Neural cell (in vitro differentiated cells): Measurements from ENCODE around the gene ELF1. TPM values are rescaled to one million over a fixed set of nuclear protein-coding genes. Genes with fewer than 3 reads are reported as not detected.

Source experiments
- H2AFZ ChIP-seq: fragments of 200-600, 300-800 bp; sonication (generic), shearing (Covaris generic); 2 replicates; pipeline ENCODE4 v1.6.0; 2014; ENCODE audit warnings: low read depth, mild to moderate bottlenecking, antibody characterized with exemption, low read length, moderate library complexity
- H3F3A ChIP-seq: fragments of 200-600 bp; shearing (Covaris generic); 2 replicates; pipeline ENCODE4 v1.6.1; 2016; ENCODE audit warnings: mild to moderate bottlenecking, moderate library complexity, mixed read lengths, antibody characterized with exemption, low read length; ENCODE audit not compliant: insufficient read depth, poor library complexity, severe bottlenecking
- H3K27ac ChIP-seq: fragments of 200-600, 300-800 bp; sonication (generic), shearing (Covaris generic); 2 replicates; pipeline ENCODE4 v1.5.1; 2014; ENCODE audit warnings: mild to moderate bottlenecking, low read length, moderate library complexity
- H3K27me3 ChIP-seq: fragments of 300-800, 200-600 bp; sonication (generic), shearing (Covaris generic); 2 replicates; pipeline ENCODE4 v1.6.0; 2014; ENCODE audit warnings: mild to moderate bottlenecking, low read depth, low read length, moderate library complexity; ENCODE audit not compliant: insufficient read depth
- H3K36me3 ChIP-seq: fragments of 300-800, 200-600 bp; sonication (generic), shearing (Covaris generic); 2 replicates; pipeline ENCODE4 v1.5.1; 2014; ENCODE audit warnings: mild to moderate bottlenecking, antibody characterized with exemption, low read length, moderate library complexity; ENCODE audit not compliant: insufficient read depth
- H3K4me2 ChIP-seq: fragments of 300-800, 200-600 bp; sonication (generic), shearing (Covaris generic); 2 replicates; pipeline ENCODE4 v1.6.0; 2014; ENCODE audit warnings: mild to moderate bottlenecking, low read length
- H3K4me3 ChIP-seq: fragments of 300-800, 200-600 bp; sonication (generic), shearing (Covaris generic); 2 replicates; pipeline ENCODE4 v1.5.1; 2014; ENCODE audit warnings: mild to moderate bottlenecking, low read length, moderate library complexity
- H3K79me2 ChIP-seq: fragments of 200-600 bp; shearing (Covaris generic); replicated peaks from 2 replicates; pipeline ENCODE4 v1.6.0; 2014; ENCODE audit warnings: mild to moderate bottlenecking, low read length, moderate library complexity; ENCODE audit not compliant: insufficient read depth
- H3K9ac ChIP-seq: fragments of 300-800, 200-600 bp; sonication (generic), shearing (Covaris generic); 2 replicates; pipeline ENCODE4 v1.6.1; 2016; ENCODE audit warnings: mild to moderate bottlenecking, low read length, mixed read lengths
- H3K9me2 ChIP-seq: fragments of 200-600 bp; shearing (Covaris generic); 2 replicates; pipeline ENCODE4 v1.6.1; 2016; ENCODE audit warnings: mild to moderate bottlenecking, low read length, mixed read lengths; ENCODE audit not compliant: insufficient read depth
- H3K9me3 ChIP-seq: fragments of 200-600, 300-800 bp; sonication (generic), shearing (Covaris generic); 2 replicates; pipeline ENCODE4 v1.6.1; 2016; ENCODE audit warnings: mild to moderate bottlenecking, mixed run types, low read length, moderate library complexity, mixed read lengths
- H4K20me1 ChIP-seq: fragments of 200-600 bp; shearing (Covaris generic); 2 replicates; pipeline ENCODE4 v1.6.1; 2016; ENCODE audit warnings: mild to moderate bottlenecking, mixed run types; ENCODE audit not compliant: insufficient read depth
- CTCF ChIP-seq: fragments of 450-650 bp; IDR thresholded peaks from 2 replicates; pipeline ENCODE4 v1.5.1; 2014; ENCODE audit warnings: antibody characterized with exemption, mild to moderate bottlenecking, moderate library complexity; ENCODE audit not compliant: poor library complexity, severe bottlenecking
- RAD21 ChIP-seq: fragments of 450-650 bp; conservative IDR thresholded peaks from 2 replicates; pipeline ENCODE4 v1.6.1; 2014; ENCODE audit warnings: antibody characterized with exemption, mild to moderate bottlenecking, moderate library complexity
- REST ChIP-seq: IDR thresholded peaks from 2 replicates; pipeline ENCODE4 v1.6.1; 2012; ENCODE audit warnings: borderline replicate concordance
- SMC3 ChIP-seq: fragments of 450-650 bp; conservative IDR thresholded peaks from 2 replicates; pipeline ENCODE4 v1.6.1; 2014; ENCODE audit warnings: antibody characterized with exemption, mild to moderate bottlenecking, moderate library complexity; ENCODE audit not compliant: poor library complexity
- polyA plus RNA-seq: library from polyadenylated mRNA; depleted of rRNA; stranded (reverse); fragments of >200 nt; gene quantifications from 2 replicates; pipeline ENCODE4 v1.2.3, GENCODE V29; 2014

The ELF1 gene
- polyA plus RNA-seq, 1 donor from 2014 or later: 2.0 TPM

- Histone ChIP-seq H3K27me3 (no peaks in the 10 kb centered on the region), H3K4me3 (no peak overlapping the region), H3K9me2 (no peaks in the 10 kb centered on the region), H3K9me3 (no peaks in the 10 kb centered on the region), H3K27ac (no peak overlapping the region), H3K36me3 (no peaks in the 10 kb centered on the region), H3K4me2 (no peak overlapping the region), H4K20me1 (no peaks in the 10 kb centered on the region), H3K9ac (no peak overlapping the region), H3F3A (no peaks in the 10 kb centered on the region), H2AFZ (no peak overlapping the region), H3K79me2 (no peaks in the 10 kb centered on the region)
- TF ChIP-seq CTCF (peak; percentile 17), RAD21 (no peak)
Measured at GRCh38 chr13:40992678-40993518, 26.2 kb downstream of the ELF1 start.

- Histone ChIP-seq H3K9ac (no peak overlapping the region), H3K27ac (no peak overlapping the region), H3K27me3 (no peaks in the 10 kb centered on the region), H4K20me1 (no peaks in the 10 kb centered on the region), H3K4me2 (no peak overlapping the region), H2AFZ (no peak overlapping the region), H3F3A (no peaks in the 10 kb centered on the region), H3K79me2 (no peaks in the 10 kb centered on the region), H3K36me3 (no peaks in the 10 kb centered on the region), H3K9me2 (no peaks in the 10 kb centered on the region), H3K4me3 (no peak overlapping the region), H3K9me3 (no peaks in the 10 kb centered on the region)
- TF ChIP-seq REST (no peak), CTCF (no peak), SMC3 (no peak)
Measured at GRCh38 chr13:40987606-40988280, 31.4 kb downstream of the ELF1 start.
